Testis (tissue), 3 donors: ENCODE results near the gene ZFYVE28. TPM values are rescaled to one million over a fixed set of nuclear protein-coding genes. Genes with fewer than 3 reads are reported as not detected.

ENCODE experiments used
- DNase-seq: peaks from one replicate; pipeline ENCODE4 v3.0.0-alpha.2; 2019
- H3K27ac ChIP-seq, 2 donors: fragments of 200-600 bp; sonication (generic); one replicate each; pipeline ENCODE4 v1.5.1; 2019
- H3K27me3 ChIP-seq: fragments of 200-600 bp; sonication (generic); one replicate; pipeline ENCODE4 v1.5.1; 2019
- H3K36me3 ChIP-seq: fragments of 200-600 bp; sonication (generic); one replicate; pipeline ENCODE4 v1.5.1; 2017; ENCODE audit warnings: low read depth; ENCODE audit errors: missing control alignments
- H3K4me1 ChIP-seq: fragments of 200-600 bp; sonication (generic); one replicate; pipeline ENCODE4 v1.5.1; 2019
- H3K4me3 ChIP-seq, 2 donors: fragments of 200-600 bp; sonication (generic); one replicate each; pipeline ENCODE4 v1.5.1; 2017 to 2019
- H3K9me3 ChIP-seq: fragments of 200-600 bp; sonication (generic); one replicate; pipeline ENCODE4 v1.5.1; 2017
- POLR2A ChIP-seq: fragments of 450-650 bp; IDR thresholded peaks from one replicate; pipeline ENCODE4 v1.6.1; 2017; ENCODE audit warnings: antibody characterized with exemption, mild to moderate bottlenecking, moderate library complexity
- WGBS, 2 donors: methylation state at CpG; one replicate each; pipeline ENCODE4 v1.1.5; 2018; 5-methylcytosine and 5-hydroxymethylcytosine counted together
- intact Hi-C: fragments of 100-400 bp; cut with DNase I; formaldehyde crosslinking; loops from one replicate; pipeline ENCODE4 v1.15.1; 2023; ENCODE audit warnings: low total_unique reads
- polyA plus RNA-seq: library from polyadenylated mRNA; stranded (reverse); fragments of 350-450 nt; fragmentation: Illumina TruSeq; extraction: RNeasy Lipid Tissue Mini Kit (QIAGEN cat#74804); gene quantifications from one replicate; pipeline ENCODE4 v1.2.3, GENCODE V29; 2014; ENCODE audit warnings: low read depth, low replicate concordance; ENCODE audit not compliant: insufficient read depth
- total RNA-seq, 2 donors: library from RNA; depleted of rRNA; stranded (reverse); fragments of >200 nt; gene quantifications; one replicate each; pipeline ENCODE4 v1.2.3, GENCODE V29; 2016
- TF ChIP-seq, protein P1 (sequence below), 3 experiments: fragments of 450-650 bp in 2 of 3; fragments of 200-600 bp in 1 of 3; sonication (generic) in 1 of 3; IDR thresholded peaks; one replicate each; pipeline ENCODE4 v1.5.1; 2016 to 2019; ENCODE audit warnings: antibody characterized with exemption in 3 of 3, mild to moderate bottlenecking in 2 of 3, moderate library complexity in 1 of 3

ZFYVE28 gene
- total and polyA plus RNA-seq, 3 donors from 2014 or later: 14.7 to 55.3 (median 40.5) TPM

DNA sequence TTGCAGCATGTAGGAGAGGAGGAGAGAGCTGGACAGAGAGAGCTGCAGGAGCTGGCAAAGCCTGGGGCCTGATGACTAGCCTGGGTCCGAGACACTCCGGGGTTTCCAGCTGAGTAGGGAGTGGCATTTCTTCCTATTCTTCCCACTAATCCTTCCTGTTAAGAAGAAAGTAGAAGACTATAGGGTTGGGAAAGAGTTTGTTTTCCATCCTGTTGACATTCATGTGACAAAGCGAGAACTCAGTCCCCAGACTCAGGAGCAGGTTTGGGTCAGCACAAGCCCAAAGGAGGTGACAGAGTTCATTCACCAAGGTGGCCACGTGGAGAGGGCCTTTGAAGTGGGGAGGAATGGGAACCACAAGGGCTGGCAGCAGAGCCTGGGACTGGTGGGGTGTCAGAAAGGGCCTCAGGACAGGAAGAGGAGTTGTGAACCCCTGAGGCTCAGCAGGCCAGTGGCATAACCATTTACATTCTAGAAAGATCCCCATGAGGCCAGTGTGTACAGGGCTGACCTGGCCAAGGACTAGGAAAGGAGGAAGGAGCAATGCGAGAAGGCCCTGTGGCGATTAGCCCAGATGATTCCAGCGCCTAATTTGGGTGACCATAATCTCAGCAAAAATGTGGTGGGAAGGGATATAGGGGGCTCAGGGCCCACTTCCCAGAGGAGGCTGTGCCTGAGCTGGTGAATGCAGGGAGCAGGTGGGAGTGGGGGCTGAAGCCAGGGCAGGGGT, 173.2 kb downstream of the ZFYVE28 start:
- intact Hi-C loops: no loop called here
- peaks cover 24% of the 10 kb centered on the region for H3K4me1 ChIP-seq
- DNase-seq: no peak
- no peaks in the 10 kb centered on the region for H3K36me3 ChIP-seq
- no peaks in the 10 kb centered on the region for H3K27me3 ChIP-seq
- no peak overlapping the region for H3K4me3 ChIP-seq
- TF ChIP-seq POLR2A: no peak
- TF ChIP-seq, protein P1, sequence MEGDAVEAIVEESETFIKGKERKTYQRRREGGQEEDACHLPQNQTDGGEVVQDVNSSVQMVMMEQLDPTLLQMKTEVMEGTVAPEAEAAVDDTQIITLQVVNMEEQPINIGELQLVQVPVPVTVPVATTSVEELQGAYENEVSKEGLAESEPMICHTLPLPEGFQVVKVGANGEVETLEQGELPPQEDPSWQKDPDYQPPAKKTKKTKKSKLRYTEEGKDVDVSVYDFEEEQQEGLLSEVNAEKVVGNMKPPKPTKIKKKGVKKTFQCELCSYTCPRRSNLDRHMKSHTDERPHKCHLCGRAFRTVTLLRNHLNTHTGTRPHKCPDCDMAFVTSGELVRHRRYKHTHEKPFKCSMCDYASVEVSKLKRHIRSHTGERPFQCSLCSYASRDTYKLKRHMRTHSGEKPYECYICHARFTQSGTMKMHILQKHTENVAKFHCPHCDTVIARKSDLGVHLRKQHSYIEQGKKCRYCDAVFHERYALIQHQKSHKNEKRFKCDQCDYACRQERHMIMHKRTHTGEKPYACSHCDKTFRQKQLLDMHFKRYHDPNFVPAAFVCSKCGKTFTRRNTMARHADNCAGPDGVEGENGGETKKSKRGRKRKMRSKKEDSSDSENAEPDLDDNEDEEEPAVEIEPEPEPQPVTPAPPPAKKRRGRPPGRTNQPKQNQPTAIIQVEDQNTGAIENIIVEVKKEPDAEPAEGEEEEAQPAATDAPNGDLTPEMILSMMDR (IDR thresholded peaks at IDR 0.05): no peak
- H3K27ac ChIP-seq: peak overlapping the region in 1 of 2 donors; percentile 70
- 40 to 68% methylated on average over 7 of the region's 7 CpGs for WGBS, 2 donors
- no peaks in the 10 kb centered on the region for H3K9me3 ChIP-seq

DNA sequence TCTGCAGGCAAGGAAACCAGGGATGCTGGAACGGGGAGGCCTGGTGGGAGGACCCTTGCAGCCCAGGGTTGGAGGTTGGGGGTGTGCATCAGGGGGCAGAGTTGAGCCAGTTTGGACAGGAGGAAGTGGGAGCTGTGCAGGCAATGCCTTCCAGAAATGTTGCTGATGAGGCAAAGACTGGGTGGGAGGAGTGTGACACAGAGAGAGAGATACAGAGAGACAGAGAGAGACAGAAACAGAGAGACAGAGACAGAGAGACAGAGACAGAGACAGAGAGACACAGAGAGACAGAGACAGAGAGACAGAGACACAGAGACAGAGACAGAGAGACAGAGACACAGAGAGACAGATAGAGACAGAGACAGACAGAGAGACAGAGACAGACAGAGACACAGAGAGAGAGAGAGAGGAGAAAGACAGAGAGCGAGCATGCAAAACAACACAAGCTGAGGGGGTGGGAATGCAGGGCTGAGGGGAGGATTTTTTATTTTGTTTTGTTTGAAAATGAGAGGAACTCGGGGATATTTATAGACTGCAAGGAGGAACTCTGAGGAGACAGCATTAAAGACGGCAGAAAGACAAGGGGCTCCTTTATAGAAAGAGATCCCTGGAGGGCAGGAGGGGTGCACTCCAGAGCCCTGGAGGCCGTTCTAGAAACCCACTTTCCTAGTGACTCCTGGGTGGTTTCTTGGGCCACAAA, 174.6 kb downstream of the ZFYVE28 start:
- Histone ChIP-seq H3K4me3 (no peak overlapping the region), H3K36me3 (no peaks in the 10 kb centered on the region), H3K27ac (peak overlapping the region; percentile 6 to 78), H3K9me3 (no peaks in the 10 kb centered on the region), H3K27me3 (no peaks in the 10 kb centered on the region), H3K4me1 (peaks cover 33% of the 10 kb centered on the region)
- peak; percentile 73 for DNase-seq
- TF ChIP-seq, protein P1 (IDR thresholded peaks at IDR 0.05): peak in 2 of 3 experiments; percentile 9 to 14
- TF ChIP-seq POLR2A: no peak
- whole genome bisulfite sequencing, 2 donors: 18 to 23% methylated on average over 5 of the region's 5 CpGs
- intact Hi-C loops: no loop called here

DNA sequence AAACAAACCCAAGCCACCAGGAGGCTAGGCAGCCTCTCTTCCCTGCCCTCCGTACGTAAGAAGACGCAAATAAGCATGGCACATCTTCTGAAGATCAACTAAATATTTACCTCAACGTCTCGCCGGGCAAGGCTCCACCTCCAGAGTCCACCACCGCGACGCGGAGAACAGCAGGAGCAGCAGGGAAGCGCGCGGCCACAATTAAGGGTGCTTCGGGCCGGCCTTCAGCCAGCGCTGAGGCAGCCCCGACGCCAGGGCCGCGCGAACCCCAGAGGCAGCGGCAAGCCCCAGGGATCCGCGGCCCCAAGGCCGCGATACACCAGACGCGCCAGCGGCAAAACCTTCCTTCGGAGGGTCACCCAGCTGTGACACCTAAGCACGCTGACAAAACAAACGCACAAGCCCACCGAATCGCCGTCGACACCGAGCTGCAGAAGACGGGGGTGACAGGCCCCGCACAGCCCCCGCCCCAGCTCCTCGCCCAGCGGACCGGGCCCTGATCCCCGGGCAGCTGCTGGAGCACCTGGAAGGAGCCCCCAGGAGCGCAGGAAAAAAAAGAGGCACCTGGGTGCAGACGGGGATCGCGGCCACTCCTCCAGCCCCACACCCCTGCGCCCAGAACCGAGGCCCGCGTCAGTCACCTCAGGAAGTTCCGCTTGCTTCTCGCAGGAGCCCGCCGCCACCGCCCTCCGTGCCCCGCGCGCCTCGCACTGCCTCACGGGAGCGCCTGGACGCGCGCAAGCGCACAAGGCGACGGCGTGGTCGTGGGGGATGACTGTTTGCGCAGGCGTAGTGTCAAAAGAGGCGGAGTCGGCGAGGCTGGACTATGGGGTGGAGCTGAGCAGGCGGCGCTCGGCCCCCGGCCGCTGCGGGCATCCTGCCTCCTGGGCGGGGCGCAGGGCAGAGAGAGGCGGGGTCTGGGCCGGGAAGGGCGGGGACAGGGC, 176.8 kb downstream of the ZFYVE28 start, which contains the start of the genes HAUS3 and POLN:
HAUS3 (minus strand) TSS at position 712 of the 944 bp plus-strand sequence. CDS start 1,175 bp downstream, outside the sequence.
POLN (minus strand) TSS at position 712 of the 944 bp plus-strand sequence. CDS start 12,890 bp downstream, outside the sequence.
- H3K9me3 ChIP-seq: no peaks in the 10 kb centered on the region
- peak within 1 kb of the TSS; percentile 73 to 86 for H3K27ac ChIP-seq
- H3K27me3 ChIP-seq: no peaks in the 10 kb centered on the region
- peak; percentile 97 for DNase-seq
- 0 to 1% methylated on average over 28 to 78 of the region's 88 CpGs for WGBS, 2 donors
- H3K36me3 ChIP-seq: no peaks in the 10 kb centered on the region
- intact Hi-C loops: no loop called here
- H3K4me1 ChIP-seq: peaks cover 42% of the 10 kb centered on the region
- TF ChIP-seq, protein P1 (IDR thresholded peaks at IDR 0.05): peak in 1 of 3 experiments; percentile 10
- TF ChIP-seq POLR2A: peak; percentile 17
- peak within 1 kb of the TSS; percentile 96 for H3K4me3 ChIP-seq

DNA sequence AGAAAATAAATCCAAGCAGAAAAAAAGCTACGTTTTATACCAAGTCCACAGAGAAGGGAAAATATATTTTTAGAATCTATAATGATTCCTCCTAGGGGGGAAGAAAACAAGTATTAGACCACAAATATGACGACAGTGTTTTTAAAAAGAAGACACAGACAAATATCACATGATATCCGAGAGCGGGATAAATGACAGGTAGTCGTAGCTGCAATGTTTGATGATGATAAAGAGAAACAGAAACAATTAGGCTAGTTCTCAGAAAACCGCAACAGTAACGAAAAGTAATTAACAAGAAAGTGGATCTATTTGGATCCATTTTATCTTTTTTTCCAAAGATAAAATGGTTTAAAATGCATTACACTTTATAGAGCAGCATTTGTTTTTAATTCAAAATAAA, 177.4 kb downstream of the ZFYVE28 start:
- Histone ChIP-seq H3K4me3 (peak overlapping the region; percentile 96), H3K9me3 (no peaks in the 10 kb centered on the region), H3K27ac (peak overlapping the region; percentile 73 to 86), H3K4me1 (peaks cover 42% of the 10 kb centered on the region), H3K36me3 (no peaks in the 10 kb centered on the region), H3K27me3 (no peaks in the 10 kb centered on the region)
- intact Hi-C loops: no loop called here
- TF ChIP-seq POLR2A: no peak
- TF ChIP-seq, protein P1 (IDR thresholded peaks at IDR 0.05): no peak
- no peak for DNase-seq
- 6% methylated on average over 7 of the region's 7 CpGs for WGBS, 2 donors
